Measurements from ENCODE around the gene APOBEC2. TPM values are rescaled to one million over a fixed set of nuclear protein-coding genes. Genes with fewer than 3 reads are reported as not detected.

The APOBEC2 gene
- total RNA-seq, 2 donors from 2014 or later = 0.31 TPM; not detected in 1

DNA sequence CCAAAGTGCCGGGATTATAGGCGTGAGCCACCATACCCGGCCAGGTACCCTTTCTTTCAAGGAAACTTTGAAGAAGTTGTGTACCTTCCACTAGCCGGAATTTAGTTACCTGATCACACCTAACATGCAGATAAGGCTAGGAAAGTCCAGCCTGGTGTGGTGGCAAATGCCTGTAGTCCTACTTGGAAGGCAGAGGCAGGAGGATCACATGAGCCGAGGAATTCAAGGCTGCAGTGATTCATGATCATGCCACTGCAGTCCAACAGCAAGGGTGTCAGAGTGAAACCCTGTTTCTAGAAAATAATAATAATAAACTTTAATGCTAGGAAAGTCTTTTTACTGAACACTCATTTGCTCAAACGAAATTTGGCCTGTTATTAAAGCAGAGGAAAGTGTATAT is 40.7 kb downstream of the APOBEC2 start:
- no peak overlapping the region for H3K4me3 ChIP-seq (ENCODE audit: low read length)
- H3K9ac ChIP-seq (ENCODE audit: extremely low read depth, low read length, poor library complexity, severe bottlenecking) = no peak overlapping the region
- H3K9me3 Mint-ChIP-seq = no peaks in the 10 kb centered on the region
- 95 to 96% methylated on average over 4 to 6 of the region's 6 CpGs for WGBS, 2 experiments (ENCODE audit: insufficient coverage in 1 of 2, insufficient read length in 1 of 2)
- H3K4me3 Mint-ChIP-seq = no peak overlapping the region
- peaks cover 98% of the 10 kb centered on the region for H3K36me3 ChIP-seq (ENCODE audit: control insufficient read depth, insufficient read depth, low read length)
- H3K27ac ChIP-seq (ENCODE audit: low read depth, low read length) = no peak overlapping the region
- no peaks in the 10 kb centered on the region for H3K4me1 ChIP-seq (ENCODE audit: control insufficient read depth, insufficient read depth, low read length)
- no peaks in the 10 kb centered on the region for H3K9me3 ChIP-seq (ENCODE audit: control insufficient read depth, low read length)
- no peaks in the 10 kb centered on the region for H3K4me1 Mint-ChIP-seq
- TF ChIP-seq, protein P1, sequence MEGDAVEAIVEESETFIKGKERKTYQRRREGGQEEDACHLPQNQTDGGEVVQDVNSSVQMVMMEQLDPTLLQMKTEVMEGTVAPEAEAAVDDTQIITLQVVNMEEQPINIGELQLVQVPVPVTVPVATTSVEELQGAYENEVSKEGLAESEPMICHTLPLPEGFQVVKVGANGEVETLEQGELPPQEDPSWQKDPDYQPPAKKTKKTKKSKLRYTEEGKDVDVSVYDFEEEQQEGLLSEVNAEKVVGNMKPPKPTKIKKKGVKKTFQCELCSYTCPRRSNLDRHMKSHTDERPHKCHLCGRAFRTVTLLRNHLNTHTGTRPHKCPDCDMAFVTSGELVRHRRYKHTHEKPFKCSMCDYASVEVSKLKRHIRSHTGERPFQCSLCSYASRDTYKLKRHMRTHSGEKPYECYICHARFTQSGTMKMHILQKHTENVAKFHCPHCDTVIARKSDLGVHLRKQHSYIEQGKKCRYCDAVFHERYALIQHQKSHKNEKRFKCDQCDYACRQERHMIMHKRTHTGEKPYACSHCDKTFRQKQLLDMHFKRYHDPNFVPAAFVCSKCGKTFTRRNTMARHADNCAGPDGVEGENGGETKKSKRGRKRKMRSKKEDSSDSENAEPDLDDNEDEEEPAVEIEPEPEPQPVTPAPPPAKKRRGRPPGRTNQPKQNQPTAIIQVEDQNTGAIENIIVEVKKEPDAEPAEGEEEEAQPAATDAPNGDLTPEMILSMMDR (conservative IDR thresholded peaks at IDR 0.05) = no peak
- no peak overlapping the region for H3K27ac Mint-ChIP-seq
- H3K36me3 Mint-ChIP-seq (ENCODE audit: low read depth) = peaks cover 92% of the 10 kb centered on the region
- no peaks in the 10 kb centered on the region for H3K27me3 ChIP-seq (ENCODE audit: control insufficient read depth, insufficient read depth, low read length, poor library complexity, severe bottlenecking)
- no peak for DNase-seq
- H3K27me3 Mint-ChIP-seq (ENCODE audit: insufficient read depth) = no peaks in the 10 kb centered on the region

DNA sequence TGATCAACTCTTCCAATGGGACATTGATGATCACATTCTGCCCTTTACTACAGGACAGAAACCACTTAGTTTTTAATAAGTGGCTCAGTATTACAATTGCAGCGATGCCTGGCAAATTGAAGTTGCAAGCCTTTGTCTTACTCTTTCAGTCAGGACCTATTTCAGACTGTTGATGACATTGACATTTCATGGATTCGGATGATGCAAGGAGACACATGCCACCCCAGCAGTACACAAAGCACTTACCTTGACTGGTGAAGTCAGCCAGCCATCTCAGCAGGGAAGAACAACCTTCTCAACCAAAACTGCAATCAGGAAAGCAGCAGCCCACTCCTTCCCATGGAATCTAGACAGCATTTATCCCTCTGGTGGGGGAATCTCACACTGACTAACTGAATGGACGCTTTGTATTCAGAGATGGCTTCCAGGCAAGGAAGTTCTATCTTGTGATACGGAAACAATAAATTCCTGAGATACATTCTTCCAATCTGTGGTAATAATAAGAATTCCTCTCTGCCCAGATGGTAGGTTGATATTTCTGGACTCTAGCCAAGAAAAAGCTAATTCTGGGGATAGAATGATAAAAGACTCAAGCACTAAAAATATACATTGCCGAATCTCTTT is 44.6 kb downstream of the APOBEC2 start:
- Histone ChIP-seq H3K27ac (ENCODE audit: low read depth, low read length) (no peak overlapping the region), H3K36me3 (ENCODE audit: control insufficient read depth, insufficient read depth, low read length) (peaks cover 87% of the 10 kb centered on the region), H3K4me3 (ENCODE audit: low read length) (no peak overlapping the region), H3K9me3 (ENCODE audit: control insufficient read depth, low read length) (no peaks in the 10 kb centered on the region), H3K9ac (ENCODE audit: extremely low read depth, low read length, poor library complexity, severe bottlenecking) (no peak overlapping the region), H3K27me3 (ENCODE audit: control insufficient read depth, insufficient read depth, low read length, poor library complexity, severe bottlenecking) (no peaks in the 10 kb centered on the region), H3K4me1 (ENCODE audit: control insufficient read depth, insufficient read depth, low read length) (no peaks in the 10 kb centered on the region)
- no peak for DNase-seq
- Mint-ChIP-seq H3K27ac (no peak overlapping the region), H3K9me3 (no peaks in the 10 kb centered on the region), H3K36me3 (ENCODE audit: low read depth) (peaks cover 84% of the 10 kb centered on the region), H3K27me3 (ENCODE audit: insufficient read depth) (no peaks in the 10 kb centered on the region), H3K4me3 (no peak overlapping the region), H3K4me1 (peaks cover 4% of the 10 kb centered on the region)
- 95 to 97% methylated on average over 4 to 5 of the region's 5 CpGs for WGBS, 2 experiments (ENCODE audit: insufficient coverage in 1 of 2, insufficient read length in 1 of 2)
- TF ChIP-seq, protein P1 (conservative IDR thresholded peaks at IDR 0.05) = no peak

DNA sequence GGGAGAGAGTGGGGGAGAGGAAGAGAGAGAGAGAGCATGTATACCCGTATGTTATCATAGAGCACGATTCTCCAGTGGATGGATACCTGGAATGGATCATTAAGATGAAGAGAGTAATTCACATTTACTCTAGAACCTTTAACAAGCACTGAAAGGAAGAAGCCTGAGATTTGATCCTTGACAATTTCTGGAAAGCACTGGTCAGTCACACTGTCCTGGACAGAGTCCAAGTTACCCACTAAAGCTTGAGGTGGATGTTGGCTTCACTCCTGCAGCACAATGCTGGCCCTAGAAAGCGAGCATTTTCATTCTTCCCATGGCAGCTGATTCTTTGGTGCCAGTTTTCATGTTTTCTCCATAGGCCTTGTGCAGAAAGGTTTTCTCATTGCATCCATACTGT is 45.4 kb downstream of the APOBEC2 start:
- Histone ChIP-seq H3K4me1 (ENCODE audit: control insufficient read depth, insufficient read depth, low read length) (no peaks in the 10 kb centered on the region), H3K36me3 (ENCODE audit: control insufficient read depth, insufficient read depth, low read length) (peaks cover 79% of the 10 kb centered on the region), H3K4me3 (ENCODE audit: low read length) (no peak overlapping the region), H3K9me3 (ENCODE audit: control insufficient read depth, low read length) (no peaks in the 10 kb centered on the region), H3K27ac (ENCODE audit: low read depth, low read length) (no peak overlapping the region), H3K27me3 (ENCODE audit: control insufficient read depth, insufficient read depth, low read length, poor library complexity, severe bottlenecking) (no peaks in the 10 kb centered on the region), H3K9ac (ENCODE audit: extremely low read depth, low read length, poor library complexity, severe bottlenecking) (no peak overlapping the region)
- Mint-ChIP-seq H3K4me1 (peaks cover 4% of the 10 kb centered on the region), H3K36me3 (ENCODE audit: low read depth) (peaks cover 77% of the 10 kb centered on the region), H3K4me3 (no peak overlapping the region), H3K9me3 (no peaks in the 10 kb centered on the region), H3K27me3 (ENCODE audit: insufficient read depth) (no peaks in the 10 kb centered on the region), H3K27ac (no peak overlapping the region)
- no peak for DNase-seq
- WGBS, 2 experiments (ENCODE audit: insufficient coverage in 1 of 2, insufficient read length in 1 of 2) = 93 to 94% methylated on average over 3 of the region's 3 CpGs
- TF ChIP-seq, protein P1 (conservative IDR thresholded peaks at IDR 0.05) = no peak

Measured in endodermal cell (in vitro differentiated cells).